ENCODE measurements around the gene DST. TPM values are rescaled to one million over a fixed set of nuclear protein-coding genes. Genes with fewer than 3 reads are reported as not detected.

Gene DST
- polyA plus RNA-seq, 3 donors, result 20.1 to 91.7 (median 36.9) TPM

DNA sequence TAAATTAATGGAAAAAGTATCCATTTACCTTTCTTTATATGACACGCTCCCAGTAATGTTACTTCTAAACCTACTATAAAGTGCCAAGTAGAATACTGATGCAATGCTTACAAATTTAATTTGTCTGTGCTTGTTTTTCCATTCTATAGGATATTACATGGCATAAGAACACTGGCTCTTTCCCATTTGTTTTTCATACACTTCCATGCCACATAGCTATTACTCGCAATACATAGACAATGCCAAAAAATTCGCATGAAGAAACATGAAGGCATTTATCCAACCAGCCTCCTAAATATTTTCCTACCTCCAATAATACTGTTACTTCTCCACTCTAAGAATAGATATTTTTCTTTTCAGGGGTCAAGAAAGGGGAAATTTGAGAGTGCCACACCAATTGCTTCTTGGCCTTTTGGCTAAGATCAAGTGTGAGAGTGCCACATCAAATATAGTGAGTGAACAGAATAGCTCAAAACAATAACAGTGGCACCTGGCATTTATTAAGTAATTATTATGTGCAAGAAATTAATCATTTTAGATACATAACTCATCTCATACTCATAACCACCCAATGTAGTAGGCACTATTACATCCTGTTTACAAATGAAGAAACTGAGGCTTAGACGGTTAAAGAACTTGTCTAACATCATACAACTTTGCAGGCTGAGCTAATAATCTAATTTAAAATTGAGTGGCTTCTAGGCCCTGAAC, 845 bp upstream of the DST start:
- 88 to 94% (median 92%) methylated on average over 4 of the region's 4 CpGs for WGBS, 3 donors
- H3K27ac ChIP-seq (ENCODE audit: low read depth, low read length), result no peak overlapping the region

DNA sequence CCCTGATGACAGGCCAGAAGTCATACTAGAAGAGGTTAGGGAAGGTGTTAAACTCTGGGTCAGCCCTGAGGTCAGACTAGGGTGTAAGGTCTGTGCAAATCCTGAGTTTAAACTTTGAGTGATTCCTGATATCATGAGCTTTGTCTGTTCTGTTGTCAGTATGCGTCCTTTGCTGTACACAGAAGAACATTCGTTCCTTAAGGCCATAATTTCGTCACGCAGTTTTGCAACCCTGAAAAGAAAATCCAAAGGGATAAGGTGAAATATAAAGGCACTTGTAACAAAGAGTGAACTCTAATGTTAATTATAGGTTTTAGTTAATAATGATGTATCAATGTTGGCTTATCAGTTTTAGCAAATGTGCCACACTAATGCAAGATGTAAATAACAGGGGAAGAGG, 2.3 kb downstream of the DST start:
- WGBS, 3 donors, result 91 to 94% (median 91%) methylated on average over 4 of the region's 4 CpGs
- no peak overlapping the region for H3K27ac ChIP-seq (ENCODE audit: low read depth, low read length)

DNA sequence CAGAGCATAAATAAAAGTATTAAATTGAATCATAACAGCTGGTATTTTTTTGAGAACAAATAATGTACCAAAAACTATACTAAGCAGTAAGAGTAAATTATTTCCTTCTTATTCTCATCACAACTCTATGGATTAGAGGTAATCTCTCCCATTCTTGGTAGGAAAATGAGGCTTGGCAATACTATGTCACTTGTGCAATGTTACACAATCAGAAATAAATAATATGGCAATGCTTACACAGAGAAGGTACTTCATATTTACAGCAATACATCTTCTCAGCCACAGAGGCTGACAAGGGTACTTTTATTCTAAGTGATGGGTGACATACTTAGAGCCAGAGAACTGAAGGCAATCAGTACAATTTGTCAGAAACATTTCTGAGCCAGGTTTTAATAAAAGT, 3.9 kb downstream of the DST start:
- no peak overlapping the region for H3K27ac ChIP-seq (ENCODE audit: low read depth, low read length)

DNA sequence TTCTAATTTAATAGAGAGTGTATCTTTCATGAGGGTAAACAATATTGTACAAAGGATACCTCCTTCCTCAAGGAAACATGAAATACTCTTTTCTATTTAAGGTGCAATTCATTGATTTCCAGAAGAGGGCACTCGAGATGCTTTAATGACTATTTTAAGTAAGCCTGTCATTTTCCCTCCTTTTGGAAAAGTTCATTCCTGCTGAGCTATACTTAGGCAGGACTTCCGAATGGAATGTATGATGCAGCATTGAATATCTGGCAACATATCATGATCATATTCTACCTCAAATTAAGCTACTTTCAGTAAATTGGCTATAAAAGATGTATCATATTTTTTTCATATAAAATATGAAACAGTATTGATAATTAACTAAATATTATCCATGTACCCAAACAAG, 5.0 kb downstream of the DST start:
- 0 to 7% (median 2%) methylated on average over 2 of the region's 2 CpGs for WGBS, 3 donors
- no peak overlapping the region for H3K27ac ChIP-seq (ENCODE audit: low read depth, low read length)

DNA sequence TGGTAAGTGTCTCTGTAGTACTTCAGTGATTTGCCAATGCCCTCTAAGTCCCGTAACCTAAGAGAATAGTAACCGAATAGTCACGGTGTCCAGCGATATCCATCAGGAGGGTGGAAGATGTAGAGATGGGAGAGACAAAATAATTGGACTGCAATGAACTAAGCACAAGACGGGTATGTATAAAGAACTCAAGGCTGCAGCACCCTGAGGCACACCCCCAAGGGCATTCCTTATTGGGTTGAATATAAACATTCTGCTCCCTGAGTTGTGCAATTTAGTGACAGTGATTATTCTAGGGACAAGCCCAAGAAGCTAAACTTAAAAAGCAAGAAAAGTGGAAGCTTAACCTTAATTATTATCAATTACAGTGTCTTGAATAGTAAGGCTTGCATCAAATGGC, 14.6 kb downstream of the DST start:
- 92 to 94% (median 94%) methylated on average over 5 of the region's 5 CpGs for WGBS, 3 donors
- no peak overlapping the region for H3K27ac ChIP-seq (ENCODE audit: low read depth, low read length)

DNA sequence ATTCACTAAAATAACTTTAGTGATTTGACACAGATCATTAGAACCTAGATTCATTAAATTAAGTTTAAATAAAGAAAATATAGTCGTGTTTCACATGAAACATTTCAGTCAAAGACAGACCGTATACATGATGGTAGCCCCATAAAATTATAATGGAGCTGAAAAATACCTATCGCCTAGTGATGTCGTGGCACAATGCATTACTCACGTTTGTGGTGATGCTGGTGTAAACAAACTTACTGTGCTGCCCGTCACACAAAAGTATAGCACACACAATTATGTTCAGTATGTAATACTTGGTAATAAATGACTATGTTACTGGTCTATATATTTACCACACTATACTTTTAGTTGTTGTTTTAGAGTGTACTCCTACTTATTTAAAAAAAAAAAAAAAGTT, 17.3 kb downstream of the DST start:
- WGBS, 3 donors, result 88 to 94% (median 91%) methylated on average over 6 of the region's 6 CpGs
- no peak overlapping the region for H3K27ac ChIP-seq (ENCODE audit: low read depth, low read length)

DNA sequence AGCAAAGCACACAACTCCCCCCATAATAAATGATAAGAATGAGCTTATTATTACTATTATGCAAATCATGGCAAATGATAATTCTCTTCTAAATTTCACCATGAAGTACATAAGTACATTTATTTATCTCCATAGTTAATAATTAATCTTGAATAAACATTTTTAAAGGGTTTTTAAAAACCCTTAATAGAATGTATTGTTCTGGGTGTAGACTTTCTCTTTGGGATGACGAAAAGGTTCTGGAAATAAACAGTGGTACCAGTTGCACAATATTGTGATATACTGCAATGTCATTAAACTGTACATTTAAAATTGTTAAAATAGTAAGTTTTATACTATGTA, 18.0 kb downstream of the DST start:
- WGBS, 3 donors, result 42 to 99% (median 92%) methylated on average over 1 of the region's 1 CpG
- H3K27ac ChIP-seq (ENCODE audit: low read depth, low read length), result no peak overlapping the region

DNA sequence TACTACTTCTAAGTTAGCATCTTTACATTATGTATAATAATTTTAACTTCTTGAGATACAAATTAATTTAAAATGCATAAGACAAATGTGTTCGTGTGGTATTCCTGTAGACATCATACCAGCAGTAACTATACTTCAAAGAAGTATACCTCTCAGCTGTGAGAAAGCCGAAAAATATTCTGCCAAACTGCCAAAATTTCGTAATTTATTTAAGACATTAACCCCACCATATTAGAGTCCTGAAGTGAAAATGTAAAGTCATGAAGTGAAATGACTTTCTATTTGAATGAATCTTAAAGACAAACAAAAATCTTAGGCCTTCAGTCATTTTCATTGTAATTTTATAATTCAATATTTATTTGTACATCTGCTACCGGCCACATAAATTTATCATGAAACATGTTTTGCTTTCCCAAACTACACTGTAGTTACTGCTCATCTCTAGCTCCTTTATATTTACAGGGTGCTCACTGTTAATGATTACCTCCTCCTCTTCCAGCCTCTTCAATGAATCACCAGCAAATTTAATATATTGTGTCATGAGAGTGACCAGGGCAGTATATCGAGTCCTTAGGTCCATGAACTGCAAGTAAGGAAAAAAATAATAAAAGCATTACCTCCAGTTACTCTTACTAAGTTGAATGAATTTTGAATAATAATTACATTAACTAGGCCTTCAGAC, 18.5 kb downstream of the DST start:
- H3K27ac ChIP-seq (ENCODE audit: low read depth, low read length), result no peak overlapping the region
- WGBS, 3 donors, result 62 to 90% (median 90%) methylated on average over 5 of the region's 5 CpGs

DNA sequence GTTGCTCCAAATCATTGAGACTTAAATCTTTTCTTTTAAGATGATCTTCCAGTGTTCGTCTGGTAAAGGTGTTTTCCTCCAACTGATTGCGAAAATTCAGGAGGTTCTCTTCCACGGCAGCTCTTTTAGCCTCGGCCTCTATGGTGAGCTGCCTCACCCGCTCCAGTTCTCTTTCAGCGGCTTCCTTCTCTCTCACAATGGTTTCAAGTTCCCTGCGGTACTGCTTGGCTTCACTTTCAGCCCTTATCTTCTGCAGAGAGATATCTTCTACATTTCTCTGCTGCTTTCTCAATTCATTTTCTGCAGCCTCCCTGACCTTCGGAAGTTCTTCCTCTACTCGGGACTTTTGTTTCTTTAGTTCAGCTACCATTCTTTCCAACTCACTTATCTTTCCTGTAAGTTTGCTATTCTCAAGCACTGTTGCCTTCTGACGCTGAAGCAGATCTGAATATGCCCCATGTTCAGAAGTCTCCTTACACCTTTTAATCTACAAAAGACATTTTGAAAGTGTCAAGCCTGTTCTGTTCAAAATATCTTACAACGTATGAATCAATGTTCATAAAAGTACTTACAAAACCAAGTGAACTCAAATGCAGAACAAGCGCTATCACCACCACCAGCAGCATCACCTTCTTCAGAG, 22.3 kb downstream of the DST start:
- 86 to 93% (median 88%) methylated on average over 12 of the region's 12 CpGs for WGBS, 3 donors
- H3K27ac ChIP-seq (ENCODE audit: low read depth, low read length), result no peak overlapping the region

DNA sequence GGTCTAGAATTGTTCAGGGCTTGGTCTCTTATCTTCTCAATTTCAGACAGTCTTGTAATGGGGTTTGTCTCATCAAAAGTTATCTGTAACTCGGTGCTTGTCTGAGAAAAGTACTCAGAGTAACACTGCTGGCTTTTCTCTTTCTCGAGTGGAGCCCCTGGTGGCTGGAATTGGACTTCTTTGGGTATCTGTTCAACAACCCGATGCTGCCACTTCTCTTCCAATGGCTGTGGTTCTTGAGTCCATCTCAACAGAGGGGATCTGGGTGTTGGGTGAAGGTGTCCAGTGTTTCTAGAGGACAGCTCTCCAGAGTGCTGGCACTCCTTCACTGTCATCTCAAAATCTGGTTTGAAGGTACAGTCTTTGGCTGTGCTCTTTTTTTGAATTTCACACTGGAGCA, 24.6 kb downstream of the DST start:
- no peak overlapping the region for H3K27ac ChIP-seq (ENCODE audit: low read depth, low read length)
- 81 to 97% (median 92%) methylated on average over 3 of the region's 3 CpGs for WGBS, 3 donors

DNA sequence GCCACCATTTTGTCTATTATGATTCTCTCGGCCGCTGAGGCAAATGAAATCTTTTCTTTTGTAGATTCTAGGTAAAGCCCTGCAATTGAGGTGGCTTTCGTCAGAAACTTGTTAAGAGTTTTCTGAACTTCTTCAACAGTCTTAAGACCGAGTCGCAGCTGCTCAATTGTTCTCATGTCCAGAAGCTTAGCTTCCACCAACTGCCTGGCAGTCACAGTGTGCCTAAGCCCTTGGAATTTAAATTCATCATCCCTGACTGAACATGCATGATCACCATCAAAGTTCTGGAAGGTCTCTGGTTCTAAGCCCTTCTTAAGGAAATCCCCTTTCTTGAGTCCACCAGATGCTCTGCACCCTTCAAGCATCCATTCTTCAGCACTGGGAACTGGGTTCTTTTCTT, 25.7 kb downstream of the DST start:
- H3K27ac ChIP-seq (ENCODE audit: low read depth, low read length), result no peak overlapping the region
- WGBS, 3 donors, result 93 to 97% (median 96%) methylated on average over 5 of the region's 5 CpGs

DNA sequence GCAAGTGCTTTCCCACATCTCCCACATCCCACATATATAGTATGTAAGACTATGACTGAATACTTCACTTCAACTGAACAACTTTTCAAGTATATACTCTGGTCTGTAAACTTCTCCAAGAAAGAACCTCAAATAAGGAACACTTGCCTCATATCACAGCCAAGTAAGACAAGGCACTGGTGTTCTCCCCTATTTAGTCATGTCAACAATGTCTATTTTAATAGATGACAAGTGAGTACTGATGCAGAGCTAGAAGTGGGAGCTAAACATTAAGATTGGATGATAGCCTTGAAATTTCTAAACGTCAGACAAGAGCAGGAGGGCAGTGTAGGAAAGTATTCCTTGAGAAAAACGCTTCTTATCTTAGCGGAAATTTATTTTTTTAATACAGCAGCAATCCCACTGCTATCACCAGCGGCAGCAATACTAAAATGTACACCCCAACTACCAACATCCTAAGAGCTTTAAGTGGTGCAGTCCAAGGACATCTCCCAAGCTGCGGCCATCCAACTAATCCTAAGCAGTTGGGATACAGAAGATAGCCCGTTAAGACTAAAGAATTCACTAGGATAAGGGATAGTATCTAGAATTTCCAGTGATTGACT, 29.3 kb downstream of the DST start:
- H3K27ac ChIP-seq (ENCODE audit: low read depth, low read length), result no peak overlapping the region
- 66 to 86% (median 85%) methylated on average over 6 of the region's 6 CpGs for WGBS, 3 donors

DNA sequence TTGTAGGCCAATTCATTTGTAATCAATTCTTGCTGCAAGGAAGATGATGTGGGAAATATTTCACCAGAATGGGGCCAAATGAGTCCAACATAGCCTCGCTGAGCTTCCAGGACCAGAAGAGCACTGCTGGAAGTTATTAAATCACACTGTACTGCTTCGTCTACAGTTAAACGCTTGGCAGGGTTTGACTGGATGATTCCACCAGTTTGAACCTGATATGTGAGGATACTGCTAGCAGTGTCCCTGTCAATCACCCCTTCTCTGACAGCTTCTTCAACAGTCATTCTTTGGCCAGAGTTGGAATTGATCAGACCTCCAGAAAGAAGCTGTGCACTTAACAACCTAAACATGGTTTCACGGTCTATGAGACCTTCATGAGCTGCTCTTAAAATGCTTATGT, 34.4 kb downstream of the DST start:
- WGBS, 3 donors, result 91 to 99% (median 95%) methylated on average over 4 of the region's 4 CpGs

DNA sequence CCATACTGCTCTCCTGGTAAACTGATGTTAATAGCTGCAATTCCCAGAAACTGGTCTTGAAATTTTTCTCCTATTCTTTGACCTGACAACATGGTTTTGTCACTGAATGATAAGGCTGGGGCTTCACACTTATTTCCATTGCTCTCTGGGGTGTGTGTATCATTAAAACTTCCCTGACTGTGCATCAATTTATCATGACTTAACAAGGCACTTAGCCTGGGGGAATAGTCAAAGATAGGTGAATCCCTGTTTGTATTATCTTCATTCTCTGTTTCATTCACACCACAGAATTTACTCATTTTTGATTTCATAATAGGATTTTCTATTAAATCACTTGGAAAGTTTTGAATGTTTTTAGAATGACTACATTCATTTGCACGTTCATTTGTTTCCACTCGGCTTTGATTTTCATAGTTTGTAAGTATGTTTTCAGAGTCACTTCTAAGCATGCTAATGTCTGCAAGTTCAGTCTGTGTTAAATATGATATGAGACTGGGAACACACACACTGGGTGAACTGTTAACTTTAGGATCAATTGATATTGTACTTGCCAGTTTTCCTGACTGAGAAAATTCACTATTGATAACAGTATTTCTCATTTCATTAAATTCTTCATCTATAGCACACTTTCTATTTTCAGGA, 35.5 kb downstream of the DST start:
- 84 to 92% (median 85%) methylated on average over 2 of the region's 2 CpGs for WGBS, 3 donors
- no peak overlapping the region for H3K27ac ChIP-seq (ENCODE audit: low read depth, low read length)

More for the DNA sequence above, 34.4 kb downstream of the DST start:
- H3K27ac ChIP-seq (ENCODE audit: low read depth, low read length), result no peak overlapping the region

DNA sequence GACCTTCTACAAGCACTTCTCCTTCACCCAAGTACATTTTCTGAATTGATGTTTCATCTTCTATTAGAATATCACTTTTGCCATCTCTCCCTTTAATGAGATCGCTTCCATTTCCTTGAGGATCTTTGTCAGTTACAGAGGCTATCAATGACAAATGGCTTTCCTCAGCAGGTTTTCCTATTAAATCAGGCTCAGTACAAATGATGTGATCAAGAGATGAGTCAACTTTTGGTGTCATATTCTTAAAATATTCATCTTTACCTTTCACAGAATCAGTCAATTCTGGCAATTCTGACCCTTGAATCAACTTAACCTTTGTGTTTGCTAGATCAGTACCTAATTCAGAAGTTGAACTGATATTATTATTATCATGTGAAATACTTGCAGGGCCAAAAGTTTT, 37.3 kb downstream of the DST start:
- no peak overlapping the region for H3K27ac ChIP-seq (ENCODE audit: low read depth, low read length)
- 81 to 97% (median 96%) methylated on average over 1 of the region's 1 CpG for WGBS, 3 donors

DNA sequence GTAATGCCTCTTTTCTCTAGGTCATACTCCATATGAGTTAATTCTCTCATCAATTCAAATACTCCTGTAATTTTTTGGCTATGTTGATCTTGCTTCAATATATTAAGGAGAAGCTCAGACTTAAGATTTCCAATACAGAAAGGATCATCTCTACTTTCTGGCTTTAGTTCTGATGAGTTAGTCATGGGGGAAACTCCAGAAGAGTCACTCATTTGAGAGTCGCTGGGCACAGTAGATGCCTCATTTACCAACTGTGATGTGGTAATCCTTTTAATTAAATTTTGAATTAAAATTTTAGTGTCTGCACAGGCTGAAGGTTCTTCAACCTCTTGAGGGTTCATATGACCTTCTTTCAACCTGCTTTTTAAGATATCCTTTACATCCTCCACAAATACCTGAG, 38.5 kb downstream of the DST start:
- H3K27ac ChIP-seq (ENCODE audit: low read depth, low read length), result no peak overlapping the region
- 93 to 97% (median 95%) methylated on average over 1 of the region's 1 CpG for WGBS, 3 donors

DNA sequence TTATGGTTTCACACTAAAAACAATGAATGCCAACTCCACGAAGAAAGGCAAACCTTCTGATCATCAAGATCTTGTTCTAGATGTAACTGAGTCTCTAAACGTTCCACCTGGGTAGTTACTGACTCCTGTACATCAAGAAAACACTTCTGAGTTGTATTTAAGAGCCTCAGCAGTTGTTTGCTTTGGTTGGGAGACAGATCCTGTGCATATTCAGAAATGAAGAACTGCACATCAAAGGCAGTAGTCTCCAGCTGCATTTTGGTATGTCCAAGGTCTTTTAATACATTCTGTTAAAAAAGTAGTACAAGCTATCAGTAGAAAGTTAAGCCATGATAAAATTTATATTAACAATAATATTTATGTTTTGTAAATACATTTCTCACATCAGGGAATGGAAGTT, 41.3 kb downstream of the DST start:
- H3K27ac ChIP-seq (ENCODE audit: low read depth, low read length), result no peak overlapping the region
- 64 to 79% (median 77%) methylated on average over 2 of the region's 2 CpGs for whole genome bisulfite sequencing, 3 donors

DNA sequence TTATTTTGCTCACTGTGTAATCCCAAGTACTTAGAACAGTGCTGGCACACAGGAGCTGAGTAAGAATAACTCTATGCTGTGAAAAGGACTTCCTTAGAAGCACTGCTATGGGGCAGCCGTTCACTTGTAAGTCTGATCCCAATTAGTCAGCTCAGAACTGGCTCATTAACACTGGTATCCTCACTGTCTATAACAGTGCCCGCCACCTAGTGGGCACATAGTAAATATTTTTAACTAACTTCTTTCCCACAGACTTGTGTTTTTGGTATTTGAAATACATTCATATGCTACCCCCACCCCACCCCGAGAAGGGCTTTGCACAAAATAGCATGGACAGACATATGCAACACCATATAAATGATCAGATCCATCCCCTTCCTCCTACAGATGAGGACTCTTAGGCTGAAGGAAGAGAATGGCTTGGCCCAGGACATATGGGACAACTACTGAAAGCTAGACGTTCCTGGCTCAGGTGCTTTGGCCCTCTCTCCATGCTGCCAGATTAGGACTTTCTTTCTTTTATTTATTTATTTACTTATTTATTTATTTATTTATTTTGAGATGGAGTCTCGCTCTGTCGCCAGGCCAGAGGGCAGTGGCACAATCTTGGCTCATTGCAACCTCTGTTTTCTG, 47.1 kb downstream of the DST start:
- WGBS, 3 donors, result 53 to 57% (median 54%) methylated on average over 6 of the region's 6 CpGs

DNA sequence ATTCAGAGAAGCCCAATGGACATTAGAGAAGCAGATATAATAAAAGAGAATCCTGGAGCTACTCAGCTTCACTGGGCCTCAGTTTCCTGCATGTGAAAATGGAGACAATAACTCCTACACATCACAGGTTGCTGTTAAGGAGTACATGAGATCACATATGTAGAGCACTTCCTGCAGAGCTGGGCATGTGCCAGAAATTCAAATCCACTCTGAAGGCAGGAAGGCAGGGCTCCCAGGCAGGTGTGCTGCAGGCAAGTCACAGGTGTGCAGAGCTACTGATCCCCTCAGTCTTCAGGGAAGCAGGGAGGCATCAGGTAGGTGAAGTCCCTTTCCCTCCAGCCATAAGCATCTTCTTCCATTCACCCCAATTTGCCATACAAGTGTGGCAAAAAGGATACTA, 48.0 kb downstream of the DST start:
- no peak overlapping the region for H3K27ac ChIP-seq (ENCODE audit: low read depth, low read length)

More for the DNA sequence above, 47.1 kb downstream of the DST start:
- H3K27ac ChIP-seq (ENCODE audit: low read depth, low read length), result no peak overlapping the region
